ENCODE results near the gene TDRD12. TPM values are rescaled to one million over a fixed set of nuclear protein-coding genes. Genes with fewer than 3 reads are reported as not detected.

Gene TDRD12
- total RNA-seq, 1 experiment from 2014 or later, result 1.3 TPM

GRCh38 chr19:32822916-32823746 lies 103.6 kb downstream of the TDRD12 start:
- Histone ChIP-seq H3K27me3 (ENCODE audit: insufficient read depth, low read length) (no peaks in the 10 kb centered on the region), H2BK5ac (ENCODE audit: insufficient read length, low read length) (no peak overlapping the region), H3K4ac (ENCODE audit: low read depth, low read length) (no peak overlapping the region), H3K4me1 (ENCODE audit: insufficient read depth, low read length) (no peaks in the 10 kb centered on the region; the same call in 1 of the 2 replicates), H2AFZ (ENCODE audit: low read length) (no peak overlapping the region), H3K79me1 (ENCODE audit: insufficient read depth, low read depth, low read length, poor library complexity, severe bottlenecking) (no peaks in the 10 kb centered on the region), H4K20me1 (ENCODE audit: control insufficient read depth, insufficient read depth, insufficient read length) (no peaks in the 10 kb centered on the region), H4K8ac (replicated peaks; ENCODE audit: insufficient read length, low read depth, low read length) (no peak overlapping the region), H2BK20ac (ENCODE audit: low read depth, low read length, poor library complexity, severe bottlenecking) (no peak overlapping the region), H2AK5ac (ENCODE audit: insufficient read length, low read length) (no peak overlapping the region), H3T11ph (ENCODE audit: low read length) (no peak overlapping the region), H3K23me2 (ENCODE audit: insufficient read length, low read depth, low read length, poor library complexity, severe bottlenecking) (no peaks in the 10 kb centered on the region), H4K91ac (ENCODE audit: insufficient read length, low read depth, low read length) (no peak overlapping the region), H2BK120ac (ENCODE audit: low read depth, low read length, poor library complexity, severe bottlenecking) (no peak overlapping the region), H3K14ac (ENCODE audit: insufficient read depth, low read length) (no peak overlapping the region; the same call in 1 of the 2 replicates), H3K79me2 (ENCODE audit: insufficient read depth, low read length) (no peaks in the 10 kb centered on the region), H2BK15ac (ENCODE audit: low read depth, low read length) (no peak overlapping the region), H3K56ac (ENCODE audit: insufficient read length, low read depth, low read length) (no peak overlapping the region), H3K27ac (ENCODE audit: insufficient read length, low read depth, low read length) (no peak overlapping the region), H2BK12ac (ENCODE audit: insufficient read length, low read depth, low read length) (no peak overlapping the region), H3K4me2 (ENCODE audit: insufficient read depth, insufficient read length, low read length) (no peak overlapping the region), H4K5ac (ENCODE audit: insufficient read length, low read depth, low read length) (no peak overlapping the region), H3K9ac (ENCODE audit: extremely low read depth, insufficient read length, low read length) (no peak overlapping the region), H3K9me3 (ENCODE audit: control insufficient read depth, low read depth, low read length) (no peaks in the 10 kb centered on the region), H3K23ac (ENCODE audit: insufficient read length, low read depth, low read length) (no peak overlapping the region), H3K18ac (ENCODE audit: insufficient read length, low read depth, low read length) (no peak overlapping the region)
- no peak for DNase-seq
- Mint-ChIP-seq H3K4me3 (peak overlapping the region in 1 of 2 experiments; percentile 24; a peak in 1 of 5 replicates), H3K27ac (0 out of 7 replicates have a peak overlapping the region, but pooled peaks of 1 of the 3 experiments have one; percentile 21), H3K36me3 (ENCODE audit: insufficient read depth in 1 of 3, low read depth in 3 of 3) (peaks cover 0 to 3% (median 0%) of the 10 kb centered on the region in 3 experiments; a peak in 1 of 7 replicates), H3K27me3 (ENCODE audit: low read depth) (peaks cover 17% of the 10 kb centered on the region), H3K4me1 (peaks cover 33 to 35% of the 10 kb centered on the region in 2 experiments), H3K9me3 (0 out of 5 replicates have a peak, but pooled peaks cover 0 to 2% of the 10 kb centered on the region in 2 experiments)
- TF ChIP-seq, protein P1, sequence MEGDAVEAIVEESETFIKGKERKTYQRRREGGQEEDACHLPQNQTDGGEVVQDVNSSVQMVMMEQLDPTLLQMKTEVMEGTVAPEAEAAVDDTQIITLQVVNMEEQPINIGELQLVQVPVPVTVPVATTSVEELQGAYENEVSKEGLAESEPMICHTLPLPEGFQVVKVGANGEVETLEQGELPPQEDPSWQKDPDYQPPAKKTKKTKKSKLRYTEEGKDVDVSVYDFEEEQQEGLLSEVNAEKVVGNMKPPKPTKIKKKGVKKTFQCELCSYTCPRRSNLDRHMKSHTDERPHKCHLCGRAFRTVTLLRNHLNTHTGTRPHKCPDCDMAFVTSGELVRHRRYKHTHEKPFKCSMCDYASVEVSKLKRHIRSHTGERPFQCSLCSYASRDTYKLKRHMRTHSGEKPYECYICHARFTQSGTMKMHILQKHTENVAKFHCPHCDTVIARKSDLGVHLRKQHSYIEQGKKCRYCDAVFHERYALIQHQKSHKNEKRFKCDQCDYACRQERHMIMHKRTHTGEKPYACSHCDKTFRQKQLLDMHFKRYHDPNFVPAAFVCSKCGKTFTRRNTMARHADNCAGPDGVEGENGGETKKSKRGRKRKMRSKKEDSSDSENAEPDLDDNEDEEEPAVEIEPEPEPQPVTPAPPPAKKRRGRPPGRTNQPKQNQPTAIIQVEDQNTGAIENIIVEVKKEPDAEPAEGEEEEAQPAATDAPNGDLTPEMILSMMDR (conservative IDR thresholded peaks at IDR 0.05), result no peak
- no CpG with 5 or more reads among the region's 14 CpGs for WGBS (ENCODE audit: extremely low coverage, insufficient read length, low lambda C conversion rate)

All from H9 (cell line).